HL-60 (cell line): ENCODE data around the gene TREH.

Experiments used
- DNase-seq, 2 experiments: peaks; one replicate each; pipeline ENCODE4 v3.0.0-alpha.2; 2010 to 2020; ENCODE audit warnings: low read depth in 1 of 2, low spot score in 1 of 2
- H3K27ac ChIP-seq: fragments of 250-450 bp; sonication (Bioruptor Pico); replicated peaks from 2 replicates; pipeline ENCODE4 v1.5.1; 2020; ENCODE audit warnings: mild to moderate bottlenecking, moderate library complexity
- H3K27me3 ChIP-seq: fragments of 250-450 bp; sonication (Bioruptor Pico); 2 replicates; pipeline ENCODE4 v1.5.1; 2021; ENCODE audit warnings: mild to moderate bottlenecking, moderate library complexity; ENCODE audit not compliant: insufficient read depth, poor library complexity, severe bottlenecking
- H3K4me3 ChIP-seq: replicated peaks from 2 replicates; pipeline ENCODE4 v1.5.1; 2011; ENCODE audit warnings: mild to moderate bottlenecking, control low read depth, low read length; ENCODE audit not compliant: insufficient read depth
- CTCF ChIP-seq: IDR thresholded peaks from one replicate; pipeline ENCODE4 v1.5.1; 2011; ENCODE audit warnings: low read length, control low read depth, inconsistent platforms; ENCODE audit not compliant: insufficient read depth
- GABPA ChIP-seq: IDR thresholded peaks from 2 replicates; pipeline ENCODE4 v1.6.1; 2012; ENCODE audit warnings: low read depth
- POLR2AphosphoS5 ChIP-seq: IDR thresholded peaks from 2 replicates; pipeline ENCODE4 v1.6.1; 2012; ENCODE audit warnings: low read depth
- REST ChIP-seq: IDR thresholded peaks from 2 replicates; pipeline ENCODE4 v1.6.1; 2012; ENCODE audit warnings: low read depth; ENCODE audit not compliant: insufficient replicate concordance
- SPI1 ChIP-seq: IDR thresholded peaks from 2 replicates; pipeline ENCODE4 v1.6.1; 2012; ENCODE audit warnings: low read depth, mild to moderate bottlenecking, borderline replicate concordance

The TREH gene

DNA sequence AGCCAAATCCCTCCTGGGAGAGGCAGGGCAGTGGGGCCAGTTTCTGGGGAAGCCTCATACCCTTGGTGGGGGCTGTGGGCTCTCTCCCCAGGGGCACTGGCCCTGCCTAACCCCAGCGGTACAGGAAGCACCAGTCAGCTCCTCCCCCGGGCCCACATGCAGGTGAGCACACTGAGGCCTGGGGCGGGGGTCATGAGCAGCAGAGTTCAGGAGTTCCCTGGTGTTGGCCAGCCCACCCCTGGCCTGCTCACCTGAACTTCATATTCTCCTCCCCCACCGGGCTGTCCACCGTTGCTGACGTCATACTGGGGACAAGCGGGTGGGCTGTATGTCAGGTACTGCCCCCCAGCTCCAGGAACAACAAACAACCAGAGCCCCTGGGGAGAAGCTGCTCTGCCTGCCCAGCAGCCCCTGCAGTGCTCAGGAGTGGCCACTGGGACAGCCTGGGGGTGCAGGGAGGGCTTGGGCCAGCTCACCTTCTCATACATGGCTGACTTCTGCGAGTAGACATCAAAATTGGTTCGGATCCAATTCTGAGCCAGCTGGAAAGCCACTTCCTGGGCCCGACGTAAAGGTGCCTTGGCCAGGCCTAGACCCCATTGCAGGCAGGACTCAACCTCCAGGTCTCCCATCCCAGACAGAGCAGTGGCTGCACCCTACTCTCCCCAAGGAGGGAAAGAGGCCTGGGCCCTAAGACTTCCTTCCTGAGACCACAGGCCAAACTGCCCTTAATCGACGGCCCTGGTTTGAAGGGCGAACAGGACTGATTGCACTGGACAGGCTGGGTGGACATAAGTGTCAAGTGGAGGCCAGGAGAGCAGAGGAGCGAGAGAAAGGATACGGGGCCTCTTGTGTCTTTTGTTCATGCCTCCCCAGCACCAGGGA, 20.8 kb downstream of the TREH start:
- DNase-seq, result no peak
- TF ChIP-seq REST, result no peak
- no peak for TF ChIP-seq CTCF
- TF ChIP-seq SPI1, result no peak
- no peak for TF ChIP-seq GABPA
- TF ChIP-seq POLR2AphosphoS5, result no peak
- Histone ChIP-seq H3K27ac (no peak overlapping the region), H3K4me3 (no peak overlapping the region), H3K27me3 (peaks cover 2% of the 10 kb centered on the region)

DNA sequence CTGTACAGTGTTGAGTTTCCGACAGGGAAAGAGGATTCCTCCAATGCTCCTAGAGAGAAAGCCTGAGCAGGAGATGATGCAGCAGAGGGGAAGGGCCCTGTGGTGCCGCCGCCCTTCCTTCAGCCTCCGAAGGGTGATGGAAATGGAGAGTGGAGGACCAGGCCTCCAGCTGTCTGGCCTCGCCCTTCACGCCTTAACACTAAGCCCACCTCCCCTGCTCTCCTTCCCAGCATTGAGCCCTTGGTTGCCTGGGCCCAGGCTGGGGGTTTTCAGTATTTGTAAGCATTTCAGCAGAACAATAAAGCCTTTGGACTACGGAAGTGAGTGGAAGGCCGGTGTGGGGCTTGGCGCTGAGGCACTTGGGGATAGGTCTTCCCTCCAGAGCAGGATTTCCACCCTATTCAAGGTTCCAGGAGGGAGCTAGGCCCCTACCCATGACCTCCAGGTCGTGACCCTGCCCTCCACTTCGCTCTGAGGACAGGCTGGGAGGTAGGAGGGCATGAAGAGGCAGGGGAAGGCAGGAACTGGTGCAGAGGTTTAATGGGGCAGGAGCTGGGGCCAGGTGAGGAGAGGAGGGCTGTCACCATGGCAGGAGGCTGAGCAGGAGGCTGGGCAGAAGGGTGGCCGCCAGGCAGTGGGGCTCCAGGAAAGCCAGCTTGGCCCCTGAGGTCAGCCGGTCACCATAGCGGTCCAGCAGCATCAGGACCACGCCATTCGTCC, 21.6 kb downstream of the TREH start:
- Histone ChIP-seq H3K4me3 (no peak overlapping the region), H3K27ac (no peak overlapping the region), H3K27me3 (peaks cover 2% of the 10 kb centered on the region)
- no peak for DNase-seq
- TF ChIP-seq CTCF (no peak), GABPA (no peak), REST (no peak), SPI1 (no peak)

- no peak overlapping the region for H3K4me3 ChIP-seq
- H3K27ac ChIP-seq, result no peak overlapping the region
- peaks cover 2% of the 10 kb centered on the region for H3K27me3 ChIP-seq
- no peak for TF ChIP-seq POLR2AphosphoS5
- TF ChIP-seq CTCF, result no peak
- TF ChIP-seq GABPA, result no peak
- no peak for TF ChIP-seq REST
- DNase-seq, result no peak
Measured at GRCh38 chr11:118657238-118657637, 22.2 kb downstream of the TREH start.
